Measurements from ENCODE around the gene FAM186B. TPM values are rescaled to one million over a fixed set of nuclear protein-coding genes. Genes with fewer than 3 reads are reported as not detected.
A peak's percentile ranks its signal among the peaks of the same experiment; 100 is the strongest.

The FAM186B gene
- total RNA-seq, 1 donor from 2014 or later: not detected

DNA sequence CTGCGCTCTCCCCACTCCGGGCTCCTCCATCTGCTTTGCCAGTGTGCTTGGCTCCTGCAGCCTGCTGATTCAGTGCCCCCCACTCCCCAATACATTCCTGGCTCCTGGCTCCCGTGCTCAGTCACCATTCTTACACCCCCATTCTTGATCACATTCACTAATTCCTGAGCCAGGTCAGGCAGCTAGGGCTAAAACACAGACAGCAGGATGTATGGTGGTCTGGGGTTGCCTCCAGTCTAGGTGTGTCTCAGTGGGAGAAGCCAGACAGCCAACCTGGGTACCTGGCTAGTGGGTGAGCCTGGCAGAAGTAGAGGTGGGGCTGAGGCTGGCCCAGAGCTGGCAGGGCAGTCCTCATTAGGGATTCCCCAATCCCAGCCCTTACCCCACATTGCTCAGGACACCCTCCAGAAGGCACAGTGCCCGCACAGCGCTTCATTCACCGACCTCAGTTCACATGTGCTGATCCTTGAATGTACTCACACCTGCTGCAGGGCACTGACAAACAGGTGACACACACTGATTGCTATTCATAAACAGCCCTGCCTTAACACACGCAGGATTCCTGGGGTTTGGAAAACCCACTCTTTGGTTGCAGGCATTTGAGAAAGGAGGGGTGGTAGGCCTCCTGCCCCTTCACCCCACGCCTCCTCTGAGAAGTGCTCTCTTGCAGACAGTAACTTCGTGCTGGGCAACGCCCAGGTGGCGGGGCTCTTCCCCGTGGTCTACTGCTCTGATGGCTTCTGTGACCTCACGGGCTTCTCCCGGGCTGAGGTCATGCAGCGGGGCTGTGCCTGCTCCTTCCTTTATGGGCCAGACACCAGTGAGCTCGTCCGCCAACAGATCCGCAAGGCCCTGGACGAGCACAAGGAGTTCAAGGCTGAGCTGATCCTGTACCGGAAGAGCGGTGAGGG lies 65.0 kb downstream of the FAM186B start:
- Histone ChIP-seq H3K27me3 (ENCODE audit: control insufficient read depth in 3 of 3, insufficient read depth in 3 of 3, low read length in 3 of 3) (peaks cover 42 to 64% (median 60%) of the 10 kb centered on the region in 3 donors), H3K4me1 (ENCODE audit: control insufficient read depth in 3 of 3, insufficient read depth in 3 of 3, low read length in 3 of 3) (peaks cover 12% of the 10 kb centered on the region in 3 donors), H3K9me3 (ENCODE audit: control insufficient read depth in 3 of 3, low read length in 3 of 3) (no peaks in the 10 kb centered on the region), H3K36me3 (ENCODE audit: control insufficient read depth in 3 of 3, insufficient read depth in 3 of 3, low read length in 3 of 3) (no peaks in the 10 kb centered on the region), H3K27ac (ENCODE audit: low read depth, low read length) (no peak overlapping the region), H3K9ac (ENCODE audit: low read depth in 1 of 3, low read length in 3 of 3) (peak overlapping the region in 1 of 3 donors; percentile 16), H3K4me3 (ENCODE audit: low read length in 3 of 3) (no peak overlapping the region)

DNA sequence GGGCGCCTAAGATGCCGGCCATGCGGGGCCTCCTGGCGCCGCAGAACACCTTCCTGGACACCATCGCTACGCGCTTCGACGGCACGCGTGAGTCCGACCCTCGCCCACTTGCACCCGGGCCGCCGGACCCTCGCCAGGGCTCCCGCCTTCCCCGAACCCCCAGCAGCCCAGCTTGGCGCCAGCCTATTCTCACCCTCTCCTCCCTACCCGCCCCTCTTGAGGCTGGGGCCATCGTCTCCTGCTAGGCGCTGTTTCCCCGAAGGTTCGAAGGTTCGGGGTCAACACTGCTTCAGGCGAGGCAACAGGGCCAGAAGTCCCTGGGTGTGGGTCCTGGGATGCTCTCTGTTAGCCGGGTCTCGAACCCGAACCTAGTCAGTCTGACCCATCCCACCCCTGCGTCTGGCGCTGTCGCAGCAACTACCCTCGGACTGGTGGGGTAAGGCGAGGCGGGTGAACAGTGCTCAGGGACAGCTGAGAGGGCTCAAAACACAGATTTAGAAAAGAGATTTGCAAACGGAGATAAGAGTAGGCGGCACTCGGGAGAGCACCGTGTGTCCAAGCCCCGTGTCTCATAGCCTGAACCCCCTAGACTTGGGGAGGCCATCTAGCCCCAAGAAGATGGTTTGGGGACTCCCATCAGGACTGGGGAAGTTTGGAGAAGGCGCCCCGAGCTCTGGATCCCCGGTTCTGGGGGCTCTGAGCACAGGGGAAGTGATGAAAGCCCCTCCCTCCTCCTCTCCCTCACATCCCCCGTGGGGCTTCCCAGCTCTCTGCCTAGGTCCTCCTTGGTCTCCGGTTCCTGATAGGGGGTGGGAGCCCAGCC lies 65.8 kb downstream of the FAM186B start:
- peaks cover 42 to 57% (median 54%) of the 10 kb centered on the region in 3 donors for H3K27me3 ChIP-seq (ENCODE audit: control insufficient read depth in 3 of 3, insufficient read depth in 3 of 3, low read length in 3 of 3)
- no peak overlapping the region for H3K27ac ChIP-seq (ENCODE audit: low read depth, low read length)
- H3K9me3 ChIP-seq (ENCODE audit: control insufficient read depth in 3 of 3, low read length in 3 of 3): no peaks in the 10 kb centered on the region
- H3K36me3 ChIP-seq (ENCODE audit: control insufficient read depth in 3 of 3, insufficient read depth in 3 of 3, low read length in 3 of 3): no peaks in the 10 kb centered on the region
- peaks cover 12% of the 10 kb centered on the region in 3 donors for H3K4me1 ChIP-seq (ENCODE audit: control insufficient read depth in 3 of 3, insufficient read depth in 3 of 3, low read length in 3 of 3)
- H3K4me3 ChIP-seq (ENCODE audit: low read length in 3 of 3): no peak overlapping the region
- peak overlapping the region in 1 of 3 donors; percentile 16 for H3K9ac ChIP-seq (ENCODE audit: low read depth in 1 of 3, low read length in 3 of 3)

DNA sequence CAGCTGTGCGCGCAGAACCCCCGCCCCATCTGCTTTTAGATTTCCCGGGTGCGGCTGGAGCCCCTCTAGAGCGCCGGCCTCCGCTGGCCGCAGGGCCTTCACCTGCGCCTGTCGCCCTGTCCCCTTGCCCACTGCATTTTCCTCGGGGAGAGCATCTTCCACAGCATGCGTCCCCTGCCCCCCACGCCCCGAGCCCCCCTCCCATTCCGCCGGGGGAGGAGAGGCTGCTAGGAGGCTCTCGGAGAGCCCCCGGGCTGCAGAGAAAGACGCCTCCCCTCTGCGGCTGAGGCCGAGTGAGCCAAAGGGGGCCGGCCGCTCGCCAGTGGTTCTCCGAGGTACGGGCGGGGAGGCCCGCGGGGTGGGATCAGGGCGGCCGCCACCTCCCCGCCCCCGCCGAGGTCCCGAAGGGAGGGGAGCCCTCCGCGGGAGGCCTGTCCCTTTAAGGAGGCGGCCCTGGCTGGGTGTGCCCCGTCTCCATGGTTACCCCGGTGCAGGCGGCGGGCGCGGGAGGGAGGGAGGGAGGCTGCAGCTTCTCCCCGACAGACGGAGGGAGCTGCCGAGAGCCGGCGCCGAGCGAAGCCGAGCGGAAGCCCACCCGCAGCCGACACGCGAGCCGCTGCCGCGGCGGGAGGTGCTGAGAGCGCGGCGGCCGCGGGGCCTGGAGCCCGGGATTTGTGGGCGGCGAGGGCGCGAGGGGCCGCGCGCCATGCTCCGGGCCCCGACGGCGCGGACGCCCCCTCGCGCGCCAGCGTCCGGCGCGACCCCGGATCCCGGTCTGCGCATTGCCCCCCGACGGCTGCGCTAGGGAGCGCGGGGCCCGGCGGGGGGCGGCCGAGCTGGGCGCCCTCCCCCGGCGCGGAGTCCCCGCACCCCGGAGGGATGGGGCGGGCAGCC lies 66.7 kb downstream of the FAM186B start, which contains the start of gene KCNH3:
Gene KCNH3 (plus strand): TSS at position 521 of the 894 bp plus-strand sequence. CDS start 387 bp downstream, outside the sequence.
- peaks cover 12% of the 10 kb centered on the region in 3 donors for H3K4me1 ChIP-seq (ENCODE audit: control insufficient read depth in 3 of 3, insufficient read depth in 3 of 3, low read length in 3 of 3)
- H3K27me3 ChIP-seq (ENCODE audit: control insufficient read depth in 3 of 3, insufficient read depth in 3 of 3, low read length in 3 of 3): peaks cover 42 to 53% (median 48%) of the 10 kb centered on the region in 3 donors
- H3K9ac ChIP-seq (ENCODE audit: low read depth in 1 of 3, low read length in 3 of 3): peak within 1 kb of the TSS; percentile 5 to 27 (median 25)

DNA sequence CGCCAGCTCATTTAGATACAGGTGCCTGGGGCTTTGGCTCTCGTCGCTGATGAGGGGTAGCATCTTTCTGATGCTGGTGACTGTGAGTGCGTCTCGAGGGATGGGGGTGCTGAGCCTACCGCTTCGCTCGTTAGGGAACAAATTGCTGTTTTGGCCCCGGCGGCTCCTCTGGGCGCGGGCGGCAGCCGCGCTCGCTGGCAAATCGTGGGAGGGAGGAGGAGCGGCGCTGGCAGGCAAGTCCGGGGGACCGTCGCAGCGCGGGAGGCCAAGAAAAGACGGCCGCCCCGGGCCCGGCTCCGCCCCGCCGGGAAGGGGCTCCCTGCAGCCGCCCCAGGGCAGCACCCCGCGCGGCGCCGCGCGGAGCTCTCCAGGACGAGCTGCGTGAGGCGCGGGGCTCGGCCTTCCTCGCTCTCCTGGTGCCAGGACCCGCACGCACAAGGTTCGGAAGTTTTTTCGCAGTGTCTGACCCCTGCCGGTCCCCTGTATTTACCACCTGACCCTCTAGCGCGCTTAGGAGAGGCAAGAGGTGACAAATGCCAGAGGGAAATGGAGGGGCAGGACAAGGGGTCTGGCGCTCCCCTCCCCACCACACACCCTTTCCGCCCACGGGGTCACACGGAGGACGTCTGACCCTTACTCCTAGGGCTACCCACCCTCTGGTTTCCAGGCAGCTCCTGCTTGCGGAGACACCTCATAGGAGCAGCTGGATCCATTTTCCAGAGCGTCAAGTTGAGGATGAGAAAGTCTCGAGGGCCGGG lies 67.5 kb downstream of the FAM186B start:
- H3K4me3 ChIP-seq (ENCODE audit: low read length in 3 of 3): peak overlapping the region; percentile 59 to 64 (median 62)
- H3K9ac ChIP-seq (ENCODE audit: low read depth in 1 of 3, low read length in 3 of 3): peak overlapping the region; percentile 5 to 27 (median 25)
- peaks cover 42 to 46% (median 44%) of the 10 kb centered on the region in 3 donors for H3K27me3 ChIP-seq (ENCODE audit: control insufficient read depth in 3 of 3, insufficient read depth in 3 of 3, low read length in 3 of 3)
- no peak overlapping the region for H3K27ac ChIP-seq (ENCODE audit: low read depth, low read length)
- H3K36me3 ChIP-seq (ENCODE audit: control insufficient read depth in 3 of 3, insufficient read depth in 3 of 3, low read length in 3 of 3): no peaks in the 10 kb centered on the region
- peaks cover 12% of the 10 kb centered on the region in 3 donors for H3K4me1 ChIP-seq (ENCODE audit: control insufficient read depth in 3 of 3, insufficient read depth in 3 of 3, low read length in 3 of 3)
- H3K9me3 ChIP-seq (ENCODE audit: control insufficient read depth in 3 of 3, low read length in 3 of 3): no peaks in the 10 kb centered on the region

More for the DNA sequence above, 66.7 kb downstream of the FAM186B start, which contains the start of gene KCNH3:
- no peaks in the 10 kb centered on the region for H3K36me3 ChIP-seq (ENCODE audit: control insufficient read depth in 3 of 3, insufficient read depth in 3 of 3, low read length in 3 of 3)
- no peak within 1 kb of the TSS for H3K27ac ChIP-seq (ENCODE audit: low read depth, low read length)
- H3K4me3 ChIP-seq (ENCODE audit: low read length in 3 of 3): peak within 1 kb of the TSS; percentile 57 to 64 (median 62)
- H3K9me3 ChIP-seq (ENCODE audit: control insufficient read depth in 3 of 3, low read length in 3 of 3): no peaks in the 10 kb centered on the region

Small RNA genes within 50 kb of the gene (small RNA-seq; reads per million reads assigned to genes)
- gene HIGD1AP9 (not detected), gene POLR2KP1 (not detected), gene RNU6-834P (not detected)

Other genes with a start within 250 kb of the FAM186B start
- gene SPATS2, start 238.2 kb downstream of the FAM186B start, total RNA-seq: 19.8 TPM
- gene KCNH3, start 66.6 kb downstream of the FAM186B start, total RNA-seq: 0.52 TPM
- 33.9 TPM for gene MCRS1, start 37.5 kb downstream of the FAM186B start, total RNA-seq
- gene PRPF40B, start 17.9 kb upstream of the FAM186B start, total RNA-seq: 7.3 TPM
- gene FMNL3, start 101.8 kb upstream of the FAM186B start, total RNA-seq: 19.3 TPM
- 185 TPM for gene TMBIM6, start 135.9 kb upstream of the FAM186B start, total RNA-seq
- gene NCKAP5L, start 222.8 kb upstream of the FAM186B start, total RNA-seq: 19.3 TPM
- gene BCDIN3D, start 237.5 kb upstream of the FAM186B start, total RNA-seq: 6.8 TPM

Measured in skeletal muscle tissue (tissue), 5 donors.